HG02840 (cell line): ENCODE measurements around the gene ZBP1.

ENCODE experiments used
- ATAC-seq: cut with Tn5 transposase; IDR thresholded peaks from one replicate; pipeline ENCODE4 v1.9.1; 2021; ENCODE audit warnings: mild to moderate bottlenecking, moderate library complexity, moderate number of reproducible peaks; ENCODE audit not compliant: unreplicated experiment, low FRiP score

The ZBP1 gene

GRCh38 chr20:57561356-57562279 lies 58.6 kb downstream of the ZBP1 start:
- no peak for ATAC-seq

GRCh38 chr20:57560554-57561355 lies 59.5 kb downstream of the ZBP1 start, which contains the start of gene PCK1:
Gene PCK1 (plus strand): TSS chr20:57561110. CDS start chr20:57561412, 302 bp downstream.
- no peak for ATAC-seq

GRCh38 chr20:57559658-57560553 lies 60.3 kb downstream of the ZBP1 start:
- no peak for ATAC-seq

- no peak for ATAC-seq
Observed at GRCh38 chr20:57559289-57559634, 61.0 kb downstream of the ZBP1 start.

GRCh38 chr20:57558614-57559288 lies 61.5 kb downstream of the ZBP1 start:
- ATAC-seq, result no peak

GRCh38 chr20:57557926-57558613 lies 62.2 kb downstream of the ZBP1 start:
- no peak for ATAC-seq

GRCh38 chr20:57556980-57557274 lies 63.3 kb downstream of the ZBP1 start:
- ATAC-seq, result no peak

GRCh38 chr20:57555457-57556184 lies 64.6 kb downstream of the ZBP1 start:
- no peak for ATAC-seq
